HG02623 (cell line): Measurements from ENCODE around the gene CACNA1C.
"Not testable (repeated sequence)": the region's sequence is repeated elsewhere in the genome, so short reads cannot be mapped to it uniquely, and the experiment has no call there.

Experiments used
- ATAC-seq: cut with Tn5 transposase; IDR thresholded peaks from one replicate; pipeline ENCODE4 v1.9.1; 2021; ENCODE audit warnings: moderate library complexity; ENCODE audit not compliant: unreplicated experiment

The CACNA1C gene

GRCh38 chr12:2690348-2691005 is 637.7 kb downstream of the CACNA1C start:
- no peak for ATAC-seq

GRCh38 chr12:2691006-2691344 is 638.2 kb downstream of the CACNA1C start:
- no peak for ATAC-seq

- ATAC-seq: no peak
Measured at GRCh38 chr12:2691345-2692071, 638.7 kb downstream of the CACNA1C start.

- no peak for ATAC-seq
Measured at GRCh38 chr12:2692080-2692479, 639.3 kb downstream of the CACNA1C start.

GRCh38 chr12:2693244-2693860 is 640.6 kb downstream of the CACNA1C start:
- ATAC-seq: no peak

- no peak for ATAC-seq
Measured at GRCh38 chr12:2693980-2694610, 641.3 kb downstream of the CACNA1C start.

GRCh38 chr12:2696136-2696535 is 643.3 kb downstream of the CACNA1C start:
- no peak for ATAC-seq

- ATAC-seq: no peak
Measured at GRCh38 chr12:2697057-2697800, 644.4 kb downstream of the CACNA1C start.

GRCh38 chr12:2698566-2698965 is 645.8 kb downstream of the CACNA1C start:
- no peak for ATAC-seq

- ATAC-seq: no peak
Measured at GRCh38 chr12:2710701-2711100, 657.9 kb downstream of the CACNA1C start.

- no peak for ATAC-seq
Measured at GRCh38 chr12:2719392-2719791, 666.6 kb downstream of the CACNA1C start.

GRCh38 chr12:2722806-2723205 is 670.0 kb downstream of the CACNA1C start:
- no peak for ATAC-seq

- ATAC-seq: no peak
Measured at GRCh38 chr12:2732290-2732689, 679.5 kb downstream of the CACNA1C start.

GRCh38 chr12:2733493-2734355 is 680.9 kb downstream of the CACNA1C start:
- ATAC-seq: no peak

- no peak for ATAC-seq
Measured at GRCh38 chr12:2735432-2735831, 682.6 kb downstream of the CACNA1C start.

GRCh38 chr12:2737656-2738241 is 685.0 kb downstream of the CACNA1C start:
- no peak for ATAC-seq

- no peak for ATAC-seq
Measured at GRCh38 chr12:2739069-2739468, 686.3 kb downstream of the CACNA1C start.

- no peak for ATAC-seq
Measured at GRCh38 chr12:2739832-2740641, 687.2 kb downstream of the CACNA1C start.

- not testable (repeated sequence) for ATAC-seq
Measured at GRCh38 chr12:2742037-2742436, 689.2 kb downstream of the CACNA1C start.
